GM19468 (cell line): ENCODE data around the gene CAPN5.

Source experiments
- ATAC-seq: cut with Tn5 transposase; IDR thresholded peaks from one replicate; pipeline ENCODE4 v1.9.1; 2021; ENCODE audit warnings: mild to moderate bottlenecking, moderate library complexity, moderate number of reproducible peaks; ENCODE audit not compliant: unreplicated experiment; ENCODE audit errors: extremely low read depth

Gene CAPN5

GRCh38 chr11:77081381-77081851 lies 14.6 kb downstream of the CAPN5 start:
- ATAC-seq, result no peak

- ATAC-seq, result no peak
Observed at GRCh38 chr11:77081976-77082836, 15.4 kb downstream of the CAPN5 start.

GRCh38 chr11:77082838-77083565 lies 16.2 kb downstream of the CAPN5 start:
- no peak for ATAC-seq

GRCh38 chr11:77083566-77084245 lies 16.9 kb downstream of the CAPN5 start:
- ATAC-seq, result no peak

- ATAC-seq, result no peak
Observed at GRCh38 chr11:77084581-77085191, 17.9 kb downstream of the CAPN5 start.

- no peak for ATAC-seq
Observed at GRCh38 chr11:77085652-77086051, 18.9 kb downstream of the CAPN5 start.

GRCh38 chr11:77086521-77087472 lies 20.0 kb downstream of the CAPN5 start:
- ATAC-seq, result no peak

GRCh38 chr11:77087723-77088225 lies 21.0 kb downstream of the CAPN5 start:
- ATAC-seq, result no peak

- no peak for ATAC-seq
Observed at GRCh38 chr11:77088236-77089003, 21.6 kb downstream of the CAPN5 start.

GRCh38 chr11:77089004-77089545 lies 22.3 kb downstream of the CAPN5 start:
- ATAC-seq, result no peak

- ATAC-seq, result no peak
Observed at GRCh38 chr11:77090046-77090372, 23.2 kb downstream of the CAPN5 start.

GRCh38 chr11:77090373-77091111 lies 23.8 kb downstream of the CAPN5 start:
- ATAC-seq, result no peak

GRCh38 chr11:77091146-77091940 lies 24.6 kb downstream of the CAPN5 start:
- ATAC-seq, result peak; percentile 31

GRCh38 chr11:77092382-77092781 lies 25.6 kb downstream of the CAPN5 start:
- no peak for ATAC-seq

- ATAC-seq, result no peak
Observed at GRCh38 chr11:77093056-77093891, 26.5 kb downstream of the CAPN5 start.
